ENCODE data around the gene LAMA5.

DNA sequence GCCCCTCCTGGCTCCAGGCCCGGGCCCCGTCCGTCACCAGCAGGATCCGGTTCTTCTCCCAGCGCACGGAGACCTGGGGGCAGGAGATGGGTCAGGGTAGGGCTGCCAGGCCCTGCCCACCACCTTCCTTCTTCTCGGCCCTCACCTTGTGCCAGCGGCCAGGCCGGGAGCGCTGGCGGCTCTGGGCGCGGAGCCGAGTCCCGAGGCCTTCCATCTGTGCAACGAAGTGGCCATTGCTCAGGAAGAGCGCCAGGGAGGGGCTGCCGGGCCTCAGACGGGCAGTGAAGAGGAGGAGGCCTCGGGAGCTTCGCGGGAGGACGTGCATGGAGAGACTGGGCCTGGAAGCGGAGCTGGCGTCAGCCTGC lies 56.4 kb downstream of the LAMA5 start:
- TF ChIP-seq, protein P1, sequence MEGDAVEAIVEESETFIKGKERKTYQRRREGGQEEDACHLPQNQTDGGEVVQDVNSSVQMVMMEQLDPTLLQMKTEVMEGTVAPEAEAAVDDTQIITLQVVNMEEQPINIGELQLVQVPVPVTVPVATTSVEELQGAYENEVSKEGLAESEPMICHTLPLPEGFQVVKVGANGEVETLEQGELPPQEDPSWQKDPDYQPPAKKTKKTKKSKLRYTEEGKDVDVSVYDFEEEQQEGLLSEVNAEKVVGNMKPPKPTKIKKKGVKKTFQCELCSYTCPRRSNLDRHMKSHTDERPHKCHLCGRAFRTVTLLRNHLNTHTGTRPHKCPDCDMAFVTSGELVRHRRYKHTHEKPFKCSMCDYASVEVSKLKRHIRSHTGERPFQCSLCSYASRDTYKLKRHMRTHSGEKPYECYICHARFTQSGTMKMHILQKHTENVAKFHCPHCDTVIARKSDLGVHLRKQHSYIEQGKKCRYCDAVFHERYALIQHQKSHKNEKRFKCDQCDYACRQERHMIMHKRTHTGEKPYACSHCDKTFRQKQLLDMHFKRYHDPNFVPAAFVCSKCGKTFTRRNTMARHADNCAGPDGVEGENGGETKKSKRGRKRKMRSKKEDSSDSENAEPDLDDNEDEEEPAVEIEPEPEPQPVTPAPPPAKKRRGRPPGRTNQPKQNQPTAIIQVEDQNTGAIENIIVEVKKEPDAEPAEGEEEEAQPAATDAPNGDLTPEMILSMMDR (IDR thresholded peaks at IDR 0.05 in 4 of 5, conservative IDR thresholded peaks at IDR 0.05 in 1 of 5) = no peak
- no peak for TF ChIP-seq POLR2A (IDR thresholded peaks at IDR 0.05)

All from gastrocnemius medialis (tissue), 4 donors.